NT2/D1 (cell line): ENCODE results near the gene TMEM207.

Experiments
- SUZ12 ChIP-seq: IDR thresholded peaks from 2 replicates; pipeline ENCODE4 v1.6.1; 2011; ENCODE audit not compliant: insufficient read length, insufficient read depth; ENCODE audit errors: extremely low read depth
- YY1 ChIP-seq: IDR thresholded peaks from 2 replicates; pipeline ENCODE4 v1.6.1; 2011; ENCODE audit not compliant: insufficient read length, insufficient read depth
- ZNF274 ChIP-seq: IDR thresholded peaks from 2 replicates; pipeline ENCODE4 v1.6.1; 2011; ENCODE audit warnings: mild to moderate bottlenecking, low read depth, low read length

- TF ChIP-seq ZNF274 (no peak), YY1 (no peak), SUZ12 (no peak)
Observed at GRCh38 chr3:190432216-190432615, 17.5 kb downstream of the TMEM207 start.
